ENCODE results near the gene CELSR1. TPM values are rescaled to one million over a fixed set of nuclear protein-coding genes. Genes with fewer than 3 reads are reported as not detected.

CELSR1 gene
- total RNA-seq, 1 experiment from 2014 or later = 19.6 TPM

- POLR2A ChIA-PET = no interaction called here
- intact Hi-C loops (cut with micrococcal nuclease) = no loop called here
- RAD21 ChIA-PET (ENCODE audit: low non-redundant PET in 1 of 2, low total read pairs in 2 of 2, uncharacterized antibody in 2 of 2, unreplicated experiment in 2 of 2) = no interaction called here
Measured at GRCh38 chr22:46373921-46374662, 163.3 kb downstream of the CELSR1 start.

More at GRCh38 chr22:46373921-46374662, 163.3 kb downstream of the CELSR1 start:
- TF ChIP-seq EZH2 (IDR thresholded peaks at IDR 0.05) (no peak), CBX3 (IDR thresholded peaks at IDR 0.05; ENCODE audit: low read depth) (no peak), ZFX (IDR thresholded peaks at IDR 0.05) (no peak), EZH2phosphoT487 (IDR thresholded peaks at IDR 0.05; ENCODE audit: borderline replicate concordance) (no peak), CEBPB (IDR thresholded peaks at IDR 0.05; ENCODE audit: low read depth) (no peak), CTCF (IDR thresholded peaks at IDR 0.05 in 2 of 3, conservative IDR thresholded peaks at IDR 0.05 in 1 of 3; ENCODE audit: borderline replicate concordance in 1 of 3, insufficient read depth in 1 of 3, low read depth in 2 of 3, low read length in 2 of 3) (no peak), SRF (IDR thresholded peaks at IDR 0.05; ENCODE audit: low read depth) (no peak), TCF7L2 (IDR thresholded peaks at IDR 0.05; ENCODE audit: borderline replicate concordance, extremely low read depth, insufficient read depth, insufficient read length) (no peak), JUND (IDR thresholded peaks at IDR 0.05) (no peak), REST (IDR thresholded peaks at IDR 0.05; ENCODE audit: low read depth) (no peak), RAD21 (IDR thresholded peaks at IDR 0.05; ENCODE audit: low read depth) (no peak), SIN3A (IDR thresholded peaks at IDR 0.05; ENCODE audit: low read depth) (no peak), POLR2AphosphoS5 (IDR thresholded peaks at IDR 0.05; ENCODE audit: low read depth, low read length) (no peak), FOSL1 (IDR thresholded peaks at IDR 0.05; ENCODE audit: low read depth) (no peak), SP1 (IDR thresholded peaks at IDR 0.05; ENCODE audit: low read depth) (no peak), MAX (IDR thresholded peaks at IDR 0.05) (no peak), YY1 (IDR thresholded peaks at IDR 0.05; ENCODE audit: extremely low read depth, insufficient replicate concordance, low read depth, low read length) (no peak), POLR2A (IDR thresholded peaks at IDR 0.05; ENCODE audit: borderline replicate concordance, extremely low read depth, insufficient read depth, insufficient read length) (no peak), ATF3 (IDR thresholded peaks at IDR 0.05) (no peak), ZBTB33 (IDR thresholded peaks at IDR 0.05; ENCODE audit: extremely low read depth, insufficient replicate concordance, low read length) (no peak)
- Histone ChIP-seq H3K27ac (ENCODE audit: low read depth, low read length) (no peak overlapping the region; the same call in 1 of the 2 replicates), H3K27me3 (ENCODE audit: insufficient read depth, low read length) (no peaks in the 10 kb centered on the region), H3K79me2 (ENCODE audit: insufficient read depth, low read length) (no peaks in the 10 kb centered on the region), H3K9me2 (ENCODE audit: insufficient read depth) (no peaks in the 10 kb centered on the region), H3K9me3 (ENCODE audit: control insufficient read depth in 1 of 2, insufficient read depth in 1 of 2, low read depth in 1 of 2, low read length in 2 of 2) (peaks cover 4 to 9% of the 10 kb centered on the region in 2 experiments; a peak in 2 of 4 replicates), H3K9ac (ENCODE audit: low read length) (no peak overlapping the region), H2AFZ (ENCODE audit: low read depth, low read length, poor library complexity, severe bottlenecking) (no peak overlapping the region), H3K4me3 (replicated peaks in 1 of 2; ENCODE audit: low read depth in 1 of 2, low read length in 2 of 2) (no peak overlapping the region), H4K20me1 (ENCODE audit: insufficient read depth) (no peaks in the 10 kb centered on the region), H3K4me1 (ENCODE audit: control insufficient read depth in 1 of 2, insufficient read depth in 2 of 2, low read length in 2 of 2) (peaks cover 25 to 34% of the 10 kb centered on the region in 2 experiments), H3K4me2 (ENCODE audit: low read length) (no peak overlapping the region; the same call in 1 of the 2 replicates), H3K36me3 (ENCODE audit: control insufficient read depth in 1 of 2, insufficient read depth in 2 of 2, low read length in 2 of 2) (peaks cover 0 to 10% of the 10 kb centered on the region in 2 experiments; a peak in 1 of 4 replicates)
- no TSS peak for BruUV-seq (replicated peaks)
- no peak for DNase-seq (ENCODE audit: low read depth, low spot score)
- no peak for ATAC-seq
- CTCF ChIA-PET = no interaction called here
